GM23248 (cell line): ENCODE measurements around the gene CCNE1.

Experiments used
- EZH2 ChIP-seq: fragments of 200-600 bp; sonication (generic); IDR thresholded peaks from 2 replicates; pipeline ENCODE4 v1.6.1; 2018; ENCODE audit warnings: antibody characterized with exemption, mild to moderate bottlenecking; ENCODE audit not compliant: insufficient read depth, poor library complexity, severe bottlenecking
- EZH2phosphoT487 ChIP-seq: fragments of 200-600 bp; sonication (generic); IDR thresholded peaks from 2 replicates; pipeline ENCODE4 v1.6.1; 2018; ENCODE audit warnings: antibody characterized with exemption, moderate library complexity, mild to moderate bottlenecking, low read depth; ENCODE audit not compliant: insufficient read depth

- TF ChIP-seq EZH2 = no peak
- no peak for TF ChIP-seq EZH2phosphoT487
Observed at GRCh38 chr19:29831686-29832085, 19.9 kb downstream of the CCNE1 start.
